Natural killer cell (primary cell): Measurements from ENCODE around the gene NSL1. TPM values are rescaled to one million over a fixed set of nuclear protein-coding genes. Genes with fewer than 3 reads are reported as not detected.
A peak's percentile ranks its signal among the peaks of the same experiment; 100 is the strongest.
"Not testable (repeated sequence)": the region's sequence is repeated elsewhere in the genome, so short reads cannot be mapped to it uniquely, and the experiment has no call there.

Experiments used
- ATAC-seq, 3 donors: fragments of 150-1000 bp in 2 of 3; fragments of 200-7000 bp in 1 of 3; cut with Tn5 transposase; 1 replicate in 1 of 3; 2 replicates in 2 of 3; pipeline ENCODE4 v1.10.0; 2021; ENCODE audit warnings: mild to moderate bottlenecking in 2 of 3, moderate library complexity in 2 of 3
- DNase-seq, 2 donors: peaks; one replicate each; pipeline versions ENCODE4 v3.0.0 to v3.0.0-alpha.2; 2013 to 2021; ENCODE audit warnings: mixed read lengths in 1 of 2
- H3K27ac ChIP-seq: one replicate; pipeline ENCODE4 v1.5.1; 2013; ENCODE audit warnings: mild to moderate bottlenecking, low read length
- H3K27me3 ChIP-seq: one replicate; pipeline ENCODE4 v1.6.1; 2013; ENCODE audit warnings: low read length; ENCODE audit not compliant: control insufficient read depth, insufficient read depth
- H3K36me3 ChIP-seq: one replicate; pipeline ENCODE4 v1.6.1; 2013; ENCODE audit warnings: low read length; ENCODE audit not compliant: control insufficient read depth, insufficient read depth
- H3K4me1 ChIP-seq: one replicate; pipeline ENCODE4 v1.6.1; 2013; ENCODE audit warnings: low read length; ENCODE audit not compliant: control insufficient read depth, insufficient read depth
- H3K4me3 ChIP-seq: one replicate; pipeline ENCODE4 v1.5.1; 2013; ENCODE audit warnings: low read length
- H3K9me3 ChIP-seq: one replicate; pipeline ENCODE4 v1.6.1; 2013; ENCODE audit warnings: low read length; ENCODE audit not compliant: control insufficient read depth, insufficient read depth
- H3K27ac Mint-ChIP-seq, 2 donors: one replicate each; pipeline ENCODE4 v1.8.0; 2022; ENCODE audit warnings: mild to moderate bottlenecking in 2 of 2, mixed read lengths in 2 of 2, moderate library complexity in 1 of 2
- H3K27me3 Mint-ChIP-seq, 2 donors: one replicate each; pipeline ENCODE4 v1.8.0; 2022; ENCODE audit warnings: low read depth in 2 of 2, mixed read lengths in 2 of 2
- H3K36me3 Mint-ChIP-seq: one replicate; pipeline ENCODE4 v1.8.0; 2022; ENCODE audit warnings: mixed read lengths
- H3K4me1 Mint-ChIP-seq, 2 donors: one replicate each; pipeline ENCODE4 v1.8.0; 2022; ENCODE audit warnings: mixed read lengths in 2 of 2
- H3K4me3 Mint-ChIP-seq: one replicate; pipeline ENCODE4 v1.8.0; 2022; ENCODE audit warnings: mild to moderate bottlenecking, moderate library complexity, mixed read lengths
- H3K9me3 Mint-ChIP-seq, 2 donors: one replicate each; pipeline ENCODE4 v1.8.0; 2022; ENCODE audit warnings: mixed read lengths in 2 of 2
- CTCF ChIP-seq: fragments of 200-600 bp; IDR thresholded peaks from one replicate; pipeline ENCODE4 v1.8.0; 2022; ENCODE audit warnings: antibody characterized with exemption
- WGBS: methylation state at CpG from one replicate; pipeline ENCODE4 v1.1.7; 2013; ENCODE audit warnings: missing lambda C conversion rate; ENCODE audit not compliant: insufficient coverage; 5-methylcytosine and 5-hydroxymethylcytosine counted together
- intact Hi-C: fragments of 100-400 bp; cut with micrococcal nuclease; formaldehyde crosslinking; loops from one replicate; pipeline ENCODE4 v1.14.2; 2022
- total RNA-seq, 4 donors: library from RNA; stranded (reverse); fragments of 120-200 nt in 1 of 4; gene quantifications; one replicate each; pipeline versions ENCODE4 v1.2.3 to v1.2.4, GENCODE V29; 2013 to 2022

NSL1 gene
- total RNA-seq, 3 donors from 2014 or later (not counting 1 experiment from before 2014, with no cell fraction given) = 17.0 to 23.8 (median 23.4) TPM

GRCh38 chr1:212782422-212783154, 9.0 kb downstream of the NSL1 start:
- DNase-seq (peak in 1 of 2 donors; percentile 60), ATAC-seq (peak; percentile 49 to 73 (median 60))

GRCh38 chr1:212781225-212781624, 10.4 kb downstream of the NSL1 start:
- no peak for DNase-seq
- no peak overlapping the region for H3K27ac Mint-ChIP-seq
- H3K36me3 ChIP-seq = peaks cover 49% of the 10 kb centered on the region
- no peaks in the 10 kb centered on the region for H3K27me3 ChIP-seq
- H3K36me3 Mint-ChIP-seq = peaks cover 18% of the 10 kb centered on the region
- TF ChIP-seq CTCF = no peak
- H3K4me1 ChIP-seq = no peaks in the 10 kb centered on the region
- intact Hi-C loops = loop anchor here (5.0 kb wide), 1 partner anchor 324 kb away; no protein-coding TSS in a partner anchor
- H3K27me3 Mint-ChIP-seq = no peaks in the 10 kb centered on the region
- H3K27ac ChIP-seq = no peak overlapping the region
- H3K9me3 Mint-ChIP-seq = no peaks in the 10 kb centered on the region
- no peaks in the 10 kb centered on the region for H3K9me3 ChIP-seq
- no peak overlapping the region for H3K4me3 ChIP-seq
- WGBS = no CpG with 5 or more reads among the region's 2 CpGs
- peaks cover 5 to 11% of the 10 kb centered on the region in 2 donors for H3K4me1 Mint-ChIP-seq
- no peak for ATAC-seq
- no peak overlapping the region for H3K4me3 Mint-ChIP-seq

More at GRCh38 chr1:212782422-212783154, 9.0 kb downstream of the NSL1 start:
- Mint-ChIP-seq H3K27me3 (no peaks in the 10 kb centered on the region), H3K4me3 (no peak overlapping the region), H3K9me3 (no peaks in the 10 kb centered on the region), H3K27ac (peak overlapping the region in 1 of 2 donors; percentile 10), H3K36me3 (peaks cover 18% of the 10 kb centered on the region), H3K4me1 (peaks cover 5 to 11% of the 10 kb centered on the region in 2 donors)
- intact Hi-C loops = loop anchor here (1.0 to 5.0 kb wide), 3 partner anchors 117 to 325 kb away; no protein-coding TSS in a partner anchor
- H3K27ac ChIP-seq = no peak overlapping the region
- H3K36me3 ChIP-seq = peaks cover 49% of the 10 kb centered on the region
- 85% methylated on average over 2 of the region's 3 CpGs for WGBS
- H3K9me3 ChIP-seq = no peaks in the 10 kb centered on the region
- peak; percentile 73 for TF ChIP-seq CTCF
- no peaks in the 10 kb centered on the region for H3K4me1 ChIP-seq
- no peak overlapping the region for H3K4me3 ChIP-seq
- no peaks in the 10 kb centered on the region for H3K27me3 ChIP-seq

- peaks cover 18% of the 10 kb centered on the region for H3K36me3 Mint-ChIP-seq
- intact Hi-C loops = loop anchor here (5.0 kb wide), 1 partner anchor 323 kb away; no protein-coding TSS in a partner anchor
- no peak for TF ChIP-seq CTCF
- Histone ChIP-seq H3K9me3 (no peaks in the 10 kb centered on the region), H3K27me3 (no peaks in the 10 kb centered on the region), H3K36me3 (peaks cover 46% of the 10 kb centered on the region), H3K4me3 (no peak overlapping the region), H3K4me1 (no peaks in the 10 kb centered on the region), H3K27ac (no peak overlapping the region)
- H3K9me3 Mint-ChIP-seq = no peaks in the 10 kb centered on the region
- WGBS = 84% methylated on average over 3 of the region's 3 CpGs
- no peak overlapping the region for H3K4me3 Mint-ChIP-seq
- DNase-seq = no peak
- no peak for ATAC-seq
- no peak overlapping the region for H3K27ac Mint-ChIP-seq
- peaks cover 5 to 11% of the 10 kb centered on the region in 2 donors for H3K4me1 Mint-ChIP-seq
- H3K27me3 Mint-ChIP-seq = no peaks in the 10 kb centered on the region
Observed at GRCh38 chr1:212780759-212781158, 10.8 kb downstream of the NSL1 start.

- DNase-seq, H3K9me3 ChIP-seq, intact Hi-C loops, H3K4me3 Mint-ChIP-seq, ATAC-seq, H3K4me1 ChIP-seq, H3K27ac ChIP-seq, H3K4me3 ChIP-seq, H3K9me3 Mint-ChIP-seq, H3K27me3 ChIP-seq, H3K27ac Mint-ChIP-seq, H3K27me3 Mint-ChIP-seq: not testable (repeated sequence)
- H3K36me3 Mint-ChIP-seq = peaks cover 15% of the 10 kb centered on the region
- 97% methylated on average over 18 of the region's 32 CpGs for WGBS
- peaks cover 32% of the 10 kb centered on the region for H3K36me3 ChIP-seq
- peaks cover 5 to 19% of the 10 kb centered on the region in 2 donors for H3K4me1 Mint-ChIP-seq
Observed at GRCh38 chr1:212779086-212779485, 12.5 kb downstream of the NSL1 start.
